Caki2 (cell line): Measurements from ENCODE around the gene TAPBP. TPM values are rescaled to one million over a fixed set of nuclear protein-coding genes. Genes with fewer than 3 reads are reported as not detected.
A peak's percentile ranks its signal among the peaks of the same experiment; 100 is the strongest.
"Not testable (repeated sequence)": the region's sequence is repeated elsewhere in the genome, so short reads cannot be mapped to it uniquely, and the experiment has no call there.

Experiments
- DNase-seq: peaks from one replicate; pipeline ENCODE4 v3.0.0-alpha.2; 2015; ENCODE audit warnings: low read depth
- in situ Hi-C: cut with HindIII; loops from 2 replicates; pipeline ENCODE4 v1.10.0; 2016; ENCODE audit warnings: low sequenced_read_pairs, low pct_unique_long_range_greater_than_20kb, mixed read lengths
- total RNA-seq: library from RNA; depleted of rRNA; stranded (reverse); fragments of >200 nt; shearing (Covaris generic); gene quantifications from 2 replicates; pipeline ENCODE4 v1.2.3, GENCODE V29; 2014; ENCODE audit warnings: low replicate concordance; rRNA removed

Gene TAPBP
- total RNA-seq, 1 experiment from 2014 or later, result 145 TPM

DNA sequence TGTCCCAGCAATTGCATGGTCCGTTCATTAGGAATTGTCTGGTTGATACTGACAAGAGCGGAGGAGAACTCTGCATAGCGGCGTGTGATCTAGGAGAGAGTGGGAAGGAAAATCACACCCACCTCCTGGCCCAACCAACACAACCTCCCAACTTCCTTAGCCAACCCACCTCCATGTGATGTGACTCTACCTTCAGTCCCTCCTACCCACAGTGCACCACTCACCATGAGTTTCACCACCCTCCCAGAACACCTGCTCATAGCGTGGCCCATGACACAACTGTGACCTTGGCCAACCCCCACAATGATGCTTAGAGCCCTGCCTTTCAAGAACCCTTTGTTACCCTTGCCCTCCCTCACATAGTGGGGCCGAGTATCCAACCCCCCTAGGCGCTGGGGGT, 49.9 kb downstream of the TAPBP start:
- in situ Hi-C loops, result no loop called here
- DNase-seq, result no peak

DNA sequence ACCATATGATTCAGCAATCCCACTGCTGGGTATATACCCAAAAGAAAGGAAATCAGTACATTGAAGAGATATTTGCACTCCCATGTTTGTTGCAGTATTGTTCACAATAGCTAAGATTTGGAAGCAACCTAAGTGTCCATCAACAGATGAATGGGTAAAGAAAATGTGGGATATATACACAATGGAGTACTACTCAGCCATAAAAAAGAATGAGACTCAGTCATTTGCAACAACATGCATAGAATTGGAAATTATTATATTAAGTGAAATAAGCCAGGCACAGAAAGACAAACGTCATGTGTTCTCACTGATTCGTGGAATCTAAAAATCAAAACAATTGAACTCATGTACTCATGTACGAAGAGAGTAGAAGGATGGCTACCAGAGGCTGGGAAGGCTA, 51.4 kb downstream of the TAPBP start:
- DNase-seq, in situ Hi-C loops: not testable (repeated sequence)

DNA sequence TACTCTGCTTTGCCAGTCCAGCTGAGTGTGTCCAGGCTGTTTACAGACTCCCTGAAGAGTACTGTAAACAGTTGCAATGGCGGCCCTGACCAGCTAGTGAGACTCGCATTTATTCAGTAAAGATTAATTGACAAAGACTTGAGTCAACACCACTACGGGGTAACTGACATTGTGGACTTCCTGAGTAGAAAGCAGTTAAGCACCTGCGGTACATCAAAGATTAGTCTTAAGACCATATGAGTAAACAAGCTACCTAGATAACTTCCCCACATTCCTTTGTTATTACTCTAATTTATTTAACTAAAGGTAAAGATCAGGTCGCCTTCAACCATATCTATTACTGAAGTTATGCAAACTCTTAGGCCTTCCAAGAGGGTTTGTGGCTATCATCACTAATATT, 54.8 kb downstream of the TAPBP start:
- in situ Hi-C loops, result no loop called here

DNA sequence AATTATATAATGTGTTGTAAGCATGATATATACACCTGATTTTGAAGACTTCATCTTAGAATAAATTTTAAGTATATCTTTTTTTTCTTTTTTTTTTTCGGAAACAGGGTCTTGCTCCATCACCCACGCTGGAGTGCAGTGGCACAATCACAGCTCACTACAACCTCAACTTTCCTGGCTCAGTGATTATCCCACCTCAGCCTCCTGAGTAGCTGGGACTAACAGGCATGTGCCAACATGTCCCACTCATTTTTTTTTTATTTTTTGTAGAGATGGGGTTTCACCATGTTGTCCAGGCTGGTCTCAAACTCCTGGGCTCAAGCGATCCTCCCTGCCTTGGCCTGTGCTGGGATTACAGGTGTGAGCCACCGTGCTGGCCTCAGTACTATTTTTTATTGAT, 59.3 kb downstream of the TAPBP start:
- DNase-seq, result no peak
- in situ Hi-C loops, result no loop called here

More for the DNA sequence above, 54.8 kb downstream of the TAPBP start:
- DNase-seq, result no peak

DNA sequence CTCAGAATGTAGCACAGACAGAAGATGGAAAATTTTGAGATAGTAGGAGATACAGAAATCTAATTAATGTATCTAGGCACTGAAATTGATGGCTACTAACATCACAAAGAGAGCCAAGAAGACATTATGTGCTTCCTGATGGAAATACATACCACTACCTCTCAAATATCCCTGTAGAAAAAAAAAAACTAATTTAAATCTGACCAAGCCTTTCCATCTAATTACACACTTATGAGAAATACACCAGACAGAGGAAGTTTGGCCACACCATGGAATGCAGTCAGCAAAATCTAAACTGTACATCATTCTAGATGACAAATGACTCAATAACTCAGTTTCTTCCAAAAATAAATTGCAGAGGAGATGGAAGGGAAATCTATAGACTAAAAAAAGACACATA, 61.1 kb downstream of the TAPBP start:
- in situ Hi-C loops, result no loop called here
- DNase-seq, result no peak

DNA sequence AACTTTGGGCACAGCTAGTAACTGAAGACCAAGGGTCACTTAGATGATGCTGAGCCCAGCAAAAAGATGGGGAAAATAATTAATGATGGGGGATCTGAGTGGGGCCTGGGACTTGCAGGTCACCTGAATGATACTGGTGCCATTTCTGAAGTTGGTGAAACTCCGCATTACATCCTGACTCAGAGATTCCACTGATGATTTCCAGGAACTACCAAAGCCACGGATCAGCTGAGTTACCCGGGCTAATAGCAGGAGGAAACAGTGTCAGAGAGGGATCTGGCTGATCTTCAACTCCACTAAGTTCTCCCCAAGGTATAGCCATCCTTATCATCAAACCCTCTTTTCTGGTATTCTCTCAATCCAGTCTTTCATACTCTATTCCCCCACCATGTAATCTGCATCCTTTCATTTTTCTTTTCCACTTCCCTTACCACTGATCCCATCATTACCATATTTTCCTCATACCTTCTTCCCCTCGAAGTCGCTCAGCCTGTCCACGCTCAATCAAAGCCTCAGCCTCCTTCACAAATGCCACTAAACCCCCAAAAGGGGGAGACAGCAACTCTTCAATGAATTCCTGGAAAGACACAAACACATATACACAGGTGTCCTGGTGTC, 62.4 kb downstream of the TAPBP start:
- DNase-seq, result no peak
- in situ Hi-C loops, result no loop called here

DNA sequence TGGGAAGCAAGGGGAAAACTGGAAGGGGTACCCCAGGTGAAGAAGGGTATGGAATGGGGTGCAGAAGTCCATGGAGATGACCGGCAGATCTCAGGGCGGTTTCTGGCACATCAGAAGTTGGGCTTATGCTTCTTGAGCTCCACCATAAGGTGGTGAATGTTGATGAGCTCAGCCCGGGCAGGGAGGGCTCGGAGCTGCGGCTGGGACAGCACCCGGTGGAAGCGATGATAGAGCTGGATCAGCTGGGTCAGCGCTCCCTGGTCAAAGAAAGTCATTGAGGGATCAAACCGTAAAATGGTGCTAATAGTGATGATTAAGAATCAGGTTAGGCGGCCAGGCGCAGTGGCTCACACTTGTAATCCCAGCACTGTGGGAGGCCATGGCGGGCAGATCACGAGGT, 63.1 kb downstream of the TAPBP start:
- in situ Hi-C loops, result no loop called here
- DNase-seq, result no peak

DNA sequence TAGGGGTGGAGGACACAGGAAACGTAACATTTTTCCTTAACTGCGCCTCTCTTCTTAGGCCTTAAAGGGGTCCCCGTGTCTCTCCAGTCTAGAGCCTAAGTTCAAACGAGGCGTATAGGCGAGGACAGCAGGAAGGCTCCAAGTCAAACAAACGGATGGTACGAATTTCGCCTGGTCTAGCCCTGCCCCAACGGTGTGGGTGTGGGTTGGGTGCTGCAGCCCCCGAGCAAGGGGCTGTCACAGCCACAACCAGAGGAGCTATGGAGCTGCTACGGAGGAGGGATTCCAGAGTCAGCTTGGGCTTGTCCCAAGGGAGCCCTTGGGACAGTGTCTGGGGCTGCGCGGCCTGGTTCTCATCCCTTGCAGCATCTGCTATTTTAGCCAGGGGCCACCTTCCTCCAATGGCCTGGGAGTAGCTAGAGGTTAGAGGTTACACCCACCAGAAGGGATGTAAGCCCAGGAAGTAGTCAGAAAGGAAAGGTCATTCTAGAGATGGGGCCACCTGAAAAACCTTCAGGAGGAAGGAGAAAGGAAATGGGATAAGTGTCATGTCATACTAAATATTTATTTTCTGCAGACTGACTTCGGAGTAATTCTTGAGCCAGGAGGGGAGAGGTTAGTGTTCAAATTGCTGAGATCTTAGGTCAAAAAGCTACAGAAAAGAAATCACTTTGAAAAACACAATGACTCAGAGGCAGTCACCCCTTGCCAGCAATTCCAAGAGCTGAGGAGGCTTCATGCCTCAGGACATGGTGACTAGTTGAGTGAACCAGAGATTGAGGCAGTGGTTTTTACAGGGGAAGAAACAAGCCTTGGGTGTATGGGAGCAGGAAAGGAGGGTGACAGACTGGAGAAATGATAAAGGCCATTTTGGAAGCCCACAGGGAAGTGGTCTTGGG, 63.9 kb downstream of the TAPBP start:
- in situ Hi-C loops, result no loop called here
- peak; percentile 64 for DNase-seq

Other genes starting within 250 kb of the TAPBP start
- gene HLA-DPA1, start 240.4 kb downstream of the TAPBP start, total RNA-seq, result not detected in 2 replicates
- gene HLA-DPB1, start 238.1 kb downstream of the TAPBP start, total RNA-seq, result not detected in 2 replicates
- gene COL11A2, start 121.6 kb downstream of the TAPBP start, total RNA-seq, result 0.20 and 1.4 TPM in 2 replicates
- 25.1 and 30.0 TPM in 2 replicates for gene RXRB, start 113.4 kb downstream of the TAPBP start, total RNA-seq
- gene SLC39A7, start 113.2 kb downstream of the TAPBP start, total RNA-seq, result 232 and 245 TPM in 2 replicates
- gene HSD17B8, start 109.4 kb downstream of the TAPBP start, total RNA-seq, result 41.2 and 79.7 TPM in 2 replicates
- gene RING1, start 105.6 kb downstream of the TAPBP start, total RNA-seq, result 51.4 and 56.9 TPM in 2 replicates
- gene VPS52, start 42.2 kb downstream of the TAPBP start, total RNA-seq, result 21.1 and 27.6 TPM in 2 replicates
- gene RPS18, start 42.0 kb downstream of the TAPBP start, total RNA-seq, result 3,205 and 3,207 TPM in 2 replicates
- gene B3GALT4, start 37.0 kb downstream of the TAPBP start, total RNA-seq, result not detected in 2 replicates
- 92.5 and 98.2 TPM in 2 replicates for gene WDR46, start 24.8 kb downstream of the TAPBP start, total RNA-seq
- 151 and 264 TPM in 2 replicates for gene PFDN6, start 24.5 kb downstream of the TAPBP start, total RNA-seq
- 38.8 and 53.7 TPM in 2 replicates for gene RGL2, start 15.1 kb downstream of the TAPBP start, total RNA-seq
- gene ZBTB22, start 3.7 kb upstream of the TAPBP start, total RNA-seq, result 16.1 and 16.6 TPM in 2 replicates
- 56.5 and 59.5 TPM in 2 replicates for gene DAXX, start 8.9 kb upstream of the TAPBP start, total RNA-seq
- gene KIFC1, start 77.7 kb upstream of the TAPBP start, total RNA-seq, result 176 and 179 TPM in 2 replicates
- 32.5 and 43.2 TPM in 2 replicates for gene PHF1, start 96.9 kb upstream of the TAPBP start, total RNA-seq
- 303 and 346 TPM in 2 replicates for gene CUTA, start 104.0 kb upstream of the TAPBP start, total RNA-seq
- gene SYNGAP1, start 106.0 kb upstream of the TAPBP start, total RNA-seq, result 0.14 TPM in 2 replicates
- gene ZBTB9, start 140.5 kb upstream of the TAPBP start, total RNA-seq, result 14.3 and 39.3 TPM in 2 replicates